Testis (tissue), 2 donors: ENCODE measurements around the gene MRPL45.

Experiments
- POLR2A ChIP-seq: fragments of 450-650 bp; IDR thresholded peaks from one replicate; pipeline ENCODE4 v1.6.1; 2017; ENCODE audit warnings: antibody characterized with exemption, mild to moderate bottlenecking, moderate library complexity
- TF ChIP-seq, protein P1 (sequence below), 3 experiments: fragments of 450-650 bp in 2 of 3; fragments of 200-600 bp in 1 of 3; sonication (generic) in 1 of 3; IDR thresholded peaks; one replicate each; pipeline ENCODE4 v1.5.1; 2016 to 2019; ENCODE audit warnings: antibody characterized with exemption in 3 of 3, mild to moderate bottlenecking in 2 of 3, moderate library complexity in 1 of 3

DNA sequence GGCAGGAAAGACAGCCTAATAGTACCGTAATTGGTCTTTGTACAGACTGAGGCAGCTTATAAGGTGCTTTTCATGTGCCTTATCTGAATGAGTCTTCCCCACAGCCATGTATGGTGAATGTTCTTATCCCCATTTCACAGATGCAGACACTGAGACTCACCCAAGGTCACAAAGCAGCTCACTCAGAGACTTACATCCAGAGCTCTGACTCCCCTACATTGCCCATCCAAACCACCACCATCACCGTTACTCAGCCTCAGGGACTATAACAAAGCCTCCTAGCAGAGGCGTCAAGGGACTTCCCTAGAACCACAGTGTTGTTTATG is 47.4 kb downstream of the MRPL45 start:
- TF ChIP-seq, protein P1, sequence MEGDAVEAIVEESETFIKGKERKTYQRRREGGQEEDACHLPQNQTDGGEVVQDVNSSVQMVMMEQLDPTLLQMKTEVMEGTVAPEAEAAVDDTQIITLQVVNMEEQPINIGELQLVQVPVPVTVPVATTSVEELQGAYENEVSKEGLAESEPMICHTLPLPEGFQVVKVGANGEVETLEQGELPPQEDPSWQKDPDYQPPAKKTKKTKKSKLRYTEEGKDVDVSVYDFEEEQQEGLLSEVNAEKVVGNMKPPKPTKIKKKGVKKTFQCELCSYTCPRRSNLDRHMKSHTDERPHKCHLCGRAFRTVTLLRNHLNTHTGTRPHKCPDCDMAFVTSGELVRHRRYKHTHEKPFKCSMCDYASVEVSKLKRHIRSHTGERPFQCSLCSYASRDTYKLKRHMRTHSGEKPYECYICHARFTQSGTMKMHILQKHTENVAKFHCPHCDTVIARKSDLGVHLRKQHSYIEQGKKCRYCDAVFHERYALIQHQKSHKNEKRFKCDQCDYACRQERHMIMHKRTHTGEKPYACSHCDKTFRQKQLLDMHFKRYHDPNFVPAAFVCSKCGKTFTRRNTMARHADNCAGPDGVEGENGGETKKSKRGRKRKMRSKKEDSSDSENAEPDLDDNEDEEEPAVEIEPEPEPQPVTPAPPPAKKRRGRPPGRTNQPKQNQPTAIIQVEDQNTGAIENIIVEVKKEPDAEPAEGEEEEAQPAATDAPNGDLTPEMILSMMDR (IDR thresholded peaks at IDR 0.05): no peak
- TF ChIP-seq POLR2A: no peak
